GM20000 (cell line): ENCODE measurements around the gene DPM3.
"Not testable (repeated sequence)": the region's sequence is repeated elsewhere in the genome, so short reads cannot be mapped to it uniquely, and the experiment has no call there.

Experiments used
- DNase-seq: peaks from one replicate; pipeline ENCODE4 v3.0.0; 2012; ENCODE audit warnings: low spot score
- TF ChIP-seq, protein P1 (sequence below): IDR thresholded peaks from 2 replicates; pipeline ENCODE4 v1.5.1; 2012; ENCODE audit warnings: mild to moderate bottlenecking, control low read depth; ENCODE audit errors: extremely low read depth, missing control alignments

DPM3 gene

GRCh38 chr1:155160128-155160527 lies 19.8 kb upstream of the DPM3 start:
- no peak for DNase-seq
- TF ChIP-seq, protein P1, sequence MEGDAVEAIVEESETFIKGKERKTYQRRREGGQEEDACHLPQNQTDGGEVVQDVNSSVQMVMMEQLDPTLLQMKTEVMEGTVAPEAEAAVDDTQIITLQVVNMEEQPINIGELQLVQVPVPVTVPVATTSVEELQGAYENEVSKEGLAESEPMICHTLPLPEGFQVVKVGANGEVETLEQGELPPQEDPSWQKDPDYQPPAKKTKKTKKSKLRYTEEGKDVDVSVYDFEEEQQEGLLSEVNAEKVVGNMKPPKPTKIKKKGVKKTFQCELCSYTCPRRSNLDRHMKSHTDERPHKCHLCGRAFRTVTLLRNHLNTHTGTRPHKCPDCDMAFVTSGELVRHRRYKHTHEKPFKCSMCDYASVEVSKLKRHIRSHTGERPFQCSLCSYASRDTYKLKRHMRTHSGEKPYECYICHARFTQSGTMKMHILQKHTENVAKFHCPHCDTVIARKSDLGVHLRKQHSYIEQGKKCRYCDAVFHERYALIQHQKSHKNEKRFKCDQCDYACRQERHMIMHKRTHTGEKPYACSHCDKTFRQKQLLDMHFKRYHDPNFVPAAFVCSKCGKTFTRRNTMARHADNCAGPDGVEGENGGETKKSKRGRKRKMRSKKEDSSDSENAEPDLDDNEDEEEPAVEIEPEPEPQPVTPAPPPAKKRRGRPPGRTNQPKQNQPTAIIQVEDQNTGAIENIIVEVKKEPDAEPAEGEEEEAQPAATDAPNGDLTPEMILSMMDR = no peak

GRCh38 chr1:155158991-155159390 lies 18.7 kb upstream of the DPM3 start:
- TF ChIP-seq, protein P1 = no peak
- DNase-seq = no peak

DNA sequence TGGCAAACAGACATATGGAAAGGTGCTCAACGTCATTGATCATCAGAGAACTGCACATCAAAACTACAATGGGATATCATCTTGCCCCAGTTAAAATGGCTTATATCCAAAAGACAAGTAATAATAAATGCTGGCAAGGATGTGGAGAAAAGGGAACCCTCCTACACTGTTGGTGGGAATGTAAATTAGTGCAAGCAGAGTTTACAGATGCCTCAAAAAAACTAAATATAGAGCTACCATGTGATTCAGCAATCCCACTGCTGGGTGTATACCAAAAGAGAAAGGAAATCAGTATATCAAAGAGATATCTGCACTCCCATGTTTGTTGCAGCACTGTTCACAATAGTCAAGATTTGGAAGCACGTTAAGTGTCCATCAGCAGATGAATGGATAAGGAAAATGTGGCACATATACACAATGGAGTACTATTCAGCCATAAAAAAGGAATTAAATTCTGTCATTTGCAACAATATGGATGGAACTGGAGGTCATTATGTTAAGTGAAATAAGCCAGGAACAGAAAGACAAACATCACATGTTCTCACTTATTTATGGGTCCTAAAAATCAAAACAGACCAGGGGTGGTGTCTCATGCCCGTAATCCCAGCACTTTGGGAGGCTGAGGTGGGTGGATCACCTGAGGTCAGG lies 15.8 kb upstream of the DPM3 start:
- not testable (repeated sequence) for DNase-seq

DNA sequence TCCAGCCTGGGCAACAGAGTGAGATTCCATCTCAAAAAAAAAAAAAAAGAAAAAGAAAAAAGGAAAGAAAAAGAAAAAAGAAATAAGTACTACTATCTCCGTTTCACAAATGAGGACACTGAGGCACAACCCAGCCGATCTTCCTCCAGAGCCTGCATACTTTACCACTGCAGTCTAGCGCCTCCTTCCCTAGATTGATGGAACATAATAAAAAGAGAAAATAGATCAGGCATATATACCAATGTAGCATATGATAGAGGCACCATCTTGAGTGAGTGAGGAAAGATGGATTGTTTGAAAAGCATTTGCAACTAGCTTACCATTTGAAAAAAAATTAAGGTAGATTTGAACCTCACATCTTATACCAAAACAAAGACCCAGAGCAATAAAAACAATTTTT lies 5.2 kb upstream of the DPM3 start:
- TF ChIP-seq, protein P1 = no peak

DNA sequence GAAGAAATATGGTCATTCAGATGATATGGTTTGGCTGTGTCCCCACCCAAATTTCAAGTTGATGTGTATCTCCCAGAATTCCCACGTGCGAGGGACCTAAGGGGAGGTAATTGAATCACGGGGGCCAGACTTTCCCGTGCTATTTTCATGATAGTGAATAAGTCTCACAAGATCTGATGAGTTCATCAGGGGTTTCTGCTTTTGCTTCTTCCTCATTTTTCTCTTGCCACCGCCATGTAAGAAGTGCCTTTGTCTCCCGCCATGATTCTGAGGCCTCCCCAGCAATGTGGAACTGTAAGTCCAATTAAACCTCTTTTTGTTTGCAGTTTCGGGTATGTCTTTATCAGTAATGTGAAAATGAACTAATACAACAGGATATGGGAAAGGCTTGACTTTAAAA lies 1.4 kb upstream of the DPM3 start:
- TF ChIP-seq, protein P1 = no peak
- DNase-seq = no peak

More for the DNA sequence above, 5.2 kb upstream of the DPM3 start:
- no peak for DNase-seq

- TF ChIP-seq, protein P1 = no peak
- DNase-seq = no peak
Measured at GRCh38 chr1:155140630-155140953, 261 bp upstream of the DPM3 start.

- TF ChIP-seq, protein P1 = no peak
- no peak for DNase-seq
Measured at GRCh38 chr1:155137154-155137949, 3.0 kb downstream of the DPM3 start.

GRCh38 chr1:155136748-155137147 lies 3.6 kb downstream of the DPM3 start:
- peak; percentile 17 for DNase-seq
- TF ChIP-seq, protein P1 = no peak
